Breast epithelium (tissue), 4 donors: Measurements from ENCODE around the gene IL21R. TPM values are rescaled to one million over a fixed set of nuclear protein-coding genes. Genes with fewer than 3 reads are reported as not detected.

Experiments
- DNase-seq, 2 donors: peaks; one replicate each; pipeline ENCODE4 v3.0.0-alpha.2; 2019; ENCODE audit warnings: low spot score in 2 of 2
- H3K27ac ChIP-seq, 2 donors: fragments of 200-600 bp; sonication (generic) in 1 of 2; one replicate each; pipeline ENCODE4 v1.5.1; 2016 to 2019; ENCODE audit warnings: mild to moderate bottlenecking in 1 of 2
- H3K27me3 ChIP-seq, 2 donors: fragments of 200-600 bp; sonication (generic) in 1 of 2; one replicate each; pipeline versions ENCODE4 v1.5.1 to v1.6.0; 2017 to 2019; ENCODE audit warnings: control low read depth in 1 of 2, mild to moderate bottlenecking in 1 of 2
- H3K36me3 ChIP-seq: fragments of 200-600 bp; one replicate; pipeline ENCODE4 v1.5.1; 2019
- H3K4me1 ChIP-seq, 2 donors: fragments of 200-600 bp; sonication (generic); one replicate each; pipeline ENCODE4 v1.5.1; 2016 to 2019; ENCODE audit warnings: control low read depth in 1 of 2
- H3K4me3 ChIP-seq, 3 donors: fragments of 200-600 bp; sonication (generic); 1 replicate in 2 of 3; 2 replicates in 1 of 3; pipeline ENCODE4 v1.5.1; 2016 to 2019; ENCODE audit warnings: mild to moderate bottlenecking in 3 of 3, moderate library complexity in 2 of 3
- H3K9me3 ChIP-seq, 2 donors: fragments of 200-600 bp; sonication (generic) in 1 of 2; one replicate each; pipeline ENCODE4 v1.5.1; 2016 to 2019; ENCODE audit warnings: control low read depth in 1 of 2
- CTCF ChIP-seq, 3 donors: fragments of 450-650 bp; IDR thresholded peaks; one replicate each; pipeline ENCODE4 v1.5.1; 2016 to 2017; ENCODE audit warnings: antibody characterized with exemption in 3 of 3, mild to moderate bottlenecking in 3 of 3, moderate library complexity in 3 of 3
- POLR2A ChIP-seq: fragments of 450-650 bp; IDR thresholded peaks from one replicate; pipeline ENCODE4 v1.6.1; 2016; ENCODE audit warnings: antibody characterized with exemption, mild to moderate bottlenecking, moderate library complexity
- POLR2AphosphoS5 ChIP-seq, 3 donors: sonication (generic); formaldehyde crosslinking; IDR thresholded peaks; one replicate each; pipeline ENCODE4 v1.6.1; 2017; ENCODE audit warnings: antibody characterized with exemption in 3 of 3
- intact Hi-C: fragments of 100-400 bp; cut with DNase I; formaldehyde crosslinking; loops from one replicate; pipeline ENCODE4 v1.15.1; 2023; ENCODE audit warnings: low total_unique reads
- total RNA-seq, 3 donors: library from RNA; depleted of rRNA; stranded (reverse); fragments of >200 nt; gene quantifications; one replicate each; pipeline ENCODE4 v1.1.0, GENCODE V29; 2016

The IL21R gene
- total RNA-seq, 3 donors from 2014 or later, result 0.16 to 0.33 TPM; not detected in 1

GRCh38 chr16:27364493-27365141 lies 37.4 kb upstream of the IL21R start:
- Histone ChIP-seq H3K27ac (peak overlapping the region in 1 of 2 donors; percentile 17), H3K4me1 (no peaks in the 10 kb centered on the region), H3K4me3 (no peak overlapping the region), H3K36me3 (no peaks in the 10 kb centered on the region), H3K9me3 (no peaks in the 10 kb centered on the region), H3K27me3 (no peaks in the 10 kb centered on the region)
- no peak for DNase-seq
- intact Hi-C loops, result loop anchor here (5.0 kb wide), 1 partner anchor 407 kb away; no protein-coding TSS in a partner anchor
- no peak for TF ChIP-seq CTCF (IDR thresholded peaks at IDR 0.05)
- no peak for TF ChIP-seq POLR2AphosphoS5 (IDR thresholded peaks at IDR 0.05)
- TF ChIP-seq POLR2A, result no peak

- Histone ChIP-seq H3K36me3 (no peaks in the 10 kb centered on the region), H3K9me3 (no peaks in the 10 kb centered on the region), H3K27me3 (no peaks in the 10 kb centered on the region), H3K27ac (peak overlapping the region in 1 of 2 donors; percentile 7), H3K4me3 (no peak overlapping the region), H3K4me1 (no peaks in the 10 kb centered on the region)
- intact Hi-C loops, result loop anchor here (5.0 kb wide), 1 partner anchor 408 kb away; no protein-coding TSS in a partner anchor
- no peak for DNase-seq
- TF ChIP-seq POLR2A (no peak), POLR2AphosphoS5 (IDR thresholded peaks at IDR 0.05) (no peak), CTCF (IDR thresholded peaks at IDR 0.05) (no peak)
These were observed 36.6 kb upstream of the IL21R start for GRCh38 chr16:27365142-27366089.

- no peak for DNase-seq
- Histone ChIP-seq H3K36me3 (no peaks in the 10 kb centered on the region), H3K4me3 (peak overlapping the region in 1 of 3 donors; percentile 28), H3K9me3 (no peaks in the 10 kb centered on the region), H3K4me1 (no peaks in the 10 kb centered on the region), H3K27ac (peak overlapping the region; percentile 62 to 70), H3K27me3 (no peaks in the 10 kb centered on the region)
- intact Hi-C loops, result loop anchor here (5.0 kb wide), 1 partner anchor 410 kb away; no protein-coding TSS in a partner anchor
- TF ChIP-seq POLR2AphosphoS5 (IDR thresholded peaks at IDR 0.05) (no peak), POLR2A (no peak), CTCF (IDR thresholded peaks at IDR 0.05) (no peak)
These were observed 35.1 kb upstream of the IL21R start for GRCh38 chr16:27366687-27367460.

GRCh38 chr16:27367461-27368357 lies 34.3 kb upstream of the IL21R start:
- Histone ChIP-seq H3K27ac (peak overlapping the region; percentile 57 to 70), H3K4me3 (peak overlapping the region; percentile 20 to 42 (median 28)), H3K9me3 (no peaks in the 10 kb centered on the region), H3K27me3 (no peaks in the 10 kb centered on the region), H3K36me3 (no peaks in the 10 kb centered on the region), H3K4me1 (no peaks in the 10 kb centered on the region)
- peak; percentile 59 to 70 for DNase-seq
- intact Hi-C loops, result loop anchor here (5.0 kb wide), 1 partner anchor 410 kb away; no protein-coding TSS in a partner anchor
- TF ChIP-seq CTCF (IDR thresholded peaks at IDR 0.05), result peak in 2 of 3 donors; percentile 69 to 71
- no peak for TF ChIP-seq POLR2A
- peak in 2 of 3 donors; percentile 22 to 39 for TF ChIP-seq POLR2AphosphoS5 (IDR thresholded peaks at IDR 0.05)
